Transverse colon (tissue), 4 donors: Measurements from ENCODE around the gene SHLD1.

Source experiments
- POLR2A ChIP-seq: fragments of 450-650 bp; IDR thresholded peaks from one replicate; pipeline ENCODE4 v1.6.1; 2016; ENCODE audit warnings: antibody characterized with exemption, mild to moderate bottlenecking, moderate library complexity
- POLR2AphosphoS5 ChIP-seq, 3 donors: sonication (generic); formaldehyde crosslinking; IDR thresholded peaks; one replicate each; pipeline ENCODE4 v1.6.1; 2016; ENCODE audit warnings: antibody characterized with exemption in 3 of 3
- TF ChIP-seq, protein P1 (sequence below), 5 experiments: fragments of 200-600 bp in 3 of 5; fragments of 450-650 bp in 2 of 5; sonication (generic) in 3 of 5; IDR thresholded peaks; 1 replicate in 2 of 5; 2 replicates in 3 of 5; pipeline ENCODE4 v1.5.1; 2016 to 2017; ENCODE audit warnings: antibody characterized with exemption in 5 of 5, inconsistent platforms in 3 of 5, mild to moderate bottlenecking in 2 of 5, moderate library complexity in 1 of 5

GRCh38 chr20:5714261-5715041 is 35.8 kb upstream of the SHLD1 start:
- TF ChIP-seq, protein P1, sequence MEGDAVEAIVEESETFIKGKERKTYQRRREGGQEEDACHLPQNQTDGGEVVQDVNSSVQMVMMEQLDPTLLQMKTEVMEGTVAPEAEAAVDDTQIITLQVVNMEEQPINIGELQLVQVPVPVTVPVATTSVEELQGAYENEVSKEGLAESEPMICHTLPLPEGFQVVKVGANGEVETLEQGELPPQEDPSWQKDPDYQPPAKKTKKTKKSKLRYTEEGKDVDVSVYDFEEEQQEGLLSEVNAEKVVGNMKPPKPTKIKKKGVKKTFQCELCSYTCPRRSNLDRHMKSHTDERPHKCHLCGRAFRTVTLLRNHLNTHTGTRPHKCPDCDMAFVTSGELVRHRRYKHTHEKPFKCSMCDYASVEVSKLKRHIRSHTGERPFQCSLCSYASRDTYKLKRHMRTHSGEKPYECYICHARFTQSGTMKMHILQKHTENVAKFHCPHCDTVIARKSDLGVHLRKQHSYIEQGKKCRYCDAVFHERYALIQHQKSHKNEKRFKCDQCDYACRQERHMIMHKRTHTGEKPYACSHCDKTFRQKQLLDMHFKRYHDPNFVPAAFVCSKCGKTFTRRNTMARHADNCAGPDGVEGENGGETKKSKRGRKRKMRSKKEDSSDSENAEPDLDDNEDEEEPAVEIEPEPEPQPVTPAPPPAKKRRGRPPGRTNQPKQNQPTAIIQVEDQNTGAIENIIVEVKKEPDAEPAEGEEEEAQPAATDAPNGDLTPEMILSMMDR (IDR thresholded peaks at IDR 0.05): no peak
- TF ChIP-seq POLR2A: no peak
- TF ChIP-seq POLR2AphosphoS5 (IDR thresholded peaks at IDR 0.05): no peak
